GM12891 (cell line): ENCODE data around the gene ACAP1.
"Not testable (repeated sequence)": the region's sequence is repeated elsewhere in the genome, so short reads cannot be mapped to it uniquely, and the experiment has no call there.

ENCODE experiments used
- DNase-seq: peaks from one replicate; pipeline ENCODE4 v3.0.0; 2011; ENCODE audit warnings: low spot score; ENCODE audit not compliant: insufficient read length
- FAIRE-seq: peaks from 2 replicates; lab custom pipeline; 2011; peaks lifted over from hg19 to GRCh38; lab: Jason Lieb, UNC
- PAX5 ChIP-seq: IDR thresholded peaks from 2 replicates; pipeline ENCODE4 v1.6.1; 2011; ENCODE audit warnings: low read length, moderate library complexity, mild to moderate bottlenecking; ENCODE audit not compliant: insufficient read depth, severe bottlenecking
- POLR2A ChIP-seq: IDR thresholded peaks from 2 replicates; pipeline ENCODE4 v1.6.1; 2011; ENCODE audit warnings: low read depth, low read length, control low read depth
- POLR2AphosphoS5 ChIP-seq: IDR thresholded peaks from 2 replicates; pipeline ENCODE4 v1.6.1; 2011; ENCODE audit warnings: low read depth, low read length, control low read depth
- POU2F2 ChIP-seq: IDR thresholded peaks from 2 replicates; pipeline ENCODE4 v1.6.1; 2011; ENCODE audit warnings: low read depth, mild to moderate bottlenecking, control low read depth, low read length, moderate library complexity
- SPI1 ChIP-seq: IDR thresholded peaks from 2 replicates; pipeline ENCODE4 v1.6.1; 2011; ENCODE audit warnings: low read depth, low read length, control low read depth
- TAF1 ChIP-seq: IDR thresholded peaks from 2 replicates; pipeline ENCODE4 v1.6.1; 2011; ENCODE audit warnings: low read depth, low read length, control low read depth

ACAP1 gene

DNA sequence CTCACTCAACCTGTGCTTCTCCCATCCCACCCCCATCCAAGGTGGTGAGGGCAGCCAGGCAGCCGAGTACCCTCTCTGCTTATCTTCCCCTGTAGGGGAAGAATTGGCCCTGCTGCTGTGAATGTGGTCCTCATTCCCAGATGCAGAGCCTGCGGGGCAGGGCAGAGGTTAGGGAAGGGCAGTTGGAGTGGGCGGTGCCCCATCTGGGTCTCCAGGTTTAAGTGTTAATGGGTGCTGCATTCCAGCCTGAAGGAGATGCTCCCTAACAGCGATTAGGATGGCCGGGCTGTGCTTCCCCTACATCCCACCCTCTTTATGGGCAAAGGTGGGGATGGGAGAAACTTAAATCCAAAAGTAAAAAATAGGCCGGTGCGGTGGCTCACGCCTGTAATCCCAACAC, 30.8 kb downstream of the ACAP1 start:
- FAIRE-seq (no peak), DNase-seq (no peak)
- TF ChIP-seq POU2F2 (no peak), PAX5 (no peak), POLR2A (no peak), TAF1 (no peak), POLR2AphosphoS5 (no peak), SPI1 (no peak)

DNA sequence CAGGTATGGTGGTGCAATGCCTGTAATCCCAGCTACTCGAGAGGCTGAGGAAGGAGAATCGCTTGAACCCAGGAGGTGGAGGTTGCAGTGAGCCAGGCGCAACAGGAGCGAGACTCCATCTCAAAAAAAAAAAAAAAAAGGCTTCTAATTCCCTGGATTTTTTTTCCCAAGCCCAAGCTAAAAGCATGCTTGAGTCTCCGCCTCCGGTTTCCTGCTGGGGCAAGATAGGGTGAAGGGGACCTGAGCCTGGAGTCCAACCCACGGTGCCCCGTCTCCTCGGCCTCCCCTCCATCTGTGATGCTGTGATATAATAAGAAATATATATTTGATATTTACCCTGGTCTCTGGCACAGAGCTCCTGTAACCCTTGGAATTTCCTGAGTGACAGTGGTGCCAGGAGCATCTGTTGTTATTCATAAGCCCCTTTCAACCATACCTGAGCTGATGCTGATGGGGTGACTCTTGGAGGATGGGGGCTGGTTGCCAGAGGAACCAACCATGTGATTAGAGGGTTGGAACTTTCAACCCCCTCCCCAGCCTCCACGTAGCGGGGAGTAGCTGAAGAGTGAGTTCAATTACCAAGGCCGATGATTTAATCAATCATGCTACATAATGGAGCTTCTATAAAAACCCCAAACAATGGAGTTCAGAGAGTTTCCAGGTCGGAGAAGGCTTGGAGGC, 31.7 kb downstream of the ACAP1 start:
- TF ChIP-seq POLR2A (no peak), PAX5 (no peak), POLR2AphosphoS5 (no peak), SPI1 (no peak), TAF1 (no peak)
- FAIRE-seq (no peak), DNase-seq (no peak)

DNA sequence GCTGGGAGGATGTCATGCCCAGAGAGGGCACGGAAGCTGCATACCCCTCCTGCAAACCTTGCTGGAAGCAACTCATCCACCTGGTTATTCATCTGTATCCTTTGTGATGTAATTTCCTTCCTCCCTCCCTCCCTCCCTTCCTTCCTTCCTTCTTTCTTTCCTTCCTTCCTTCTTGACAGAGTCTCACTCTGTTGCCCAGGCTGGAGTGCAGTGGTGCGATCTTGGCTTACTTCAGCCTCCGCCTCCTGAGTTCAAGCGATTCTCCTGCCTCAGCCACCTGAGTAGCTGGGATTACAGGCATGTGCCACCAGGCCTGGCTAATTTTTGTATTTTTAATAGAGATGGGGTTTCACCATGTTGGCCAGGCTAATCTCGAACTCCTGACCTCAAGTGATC, 32.3 kb downstream of the ACAP1 start:
- not testable (repeated sequence) for DNase-seq, FAIRE-seq

DNA sequence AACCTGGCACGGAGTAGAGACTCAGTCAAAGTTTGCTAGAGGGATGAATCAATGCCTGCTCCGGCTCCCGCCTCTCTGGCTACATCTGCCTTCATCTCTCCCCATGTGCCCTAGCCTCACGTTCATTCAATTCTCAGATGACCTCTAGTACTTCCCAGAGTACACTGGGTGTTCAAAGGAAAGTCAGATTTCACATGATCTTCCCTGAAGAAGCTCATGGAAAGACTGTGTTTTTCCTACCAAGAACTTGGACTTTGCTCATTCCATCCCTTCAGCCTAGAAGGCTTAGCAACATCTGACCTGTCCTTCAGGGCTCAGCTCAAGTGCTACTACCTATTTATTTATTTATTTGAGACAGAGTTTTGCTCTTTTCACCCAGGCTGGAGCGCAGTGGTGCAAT, 33.5 kb downstream of the ACAP1 start:
- FAIRE-seq (no peak), DNase-seq (no peak)
- TF ChIP-seq POU2F2 (no peak), SPI1 (no peak), POLR2AphosphoS5 (no peak), TAF1 (no peak), POLR2A (no peak), PAX5 (no peak)

DNA sequence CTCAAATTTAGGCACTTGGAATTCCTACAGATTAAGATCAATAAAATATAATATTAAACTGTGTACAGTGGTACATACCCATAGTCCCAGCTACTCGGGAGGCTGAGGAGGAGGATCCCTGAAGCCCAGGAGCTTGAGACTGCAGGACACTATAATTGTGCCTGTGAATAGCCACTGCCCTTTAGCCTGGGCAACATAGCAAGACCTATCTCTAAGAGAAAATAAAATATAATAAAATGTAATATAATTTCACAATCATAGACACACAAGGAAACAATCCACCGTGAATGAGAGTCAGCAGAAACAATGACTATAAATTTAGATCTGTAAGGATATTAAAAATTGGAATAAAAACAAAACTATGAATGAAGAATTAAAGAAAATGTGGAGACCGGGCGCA, 34.5 kb downstream of the ACAP1 start:
- no peak for FAIRE-seq
- no peak for TF ChIP-seq TAF1
- TF ChIP-seq PAX5: no peak
- TF ChIP-seq POU2F2: no peak
- no peak for TF ChIP-seq POLR2AphosphoS5
- TF ChIP-seq SPI1: no peak
- no peak for TF ChIP-seq POLR2A
- DNase-seq: no peak

DNA sequence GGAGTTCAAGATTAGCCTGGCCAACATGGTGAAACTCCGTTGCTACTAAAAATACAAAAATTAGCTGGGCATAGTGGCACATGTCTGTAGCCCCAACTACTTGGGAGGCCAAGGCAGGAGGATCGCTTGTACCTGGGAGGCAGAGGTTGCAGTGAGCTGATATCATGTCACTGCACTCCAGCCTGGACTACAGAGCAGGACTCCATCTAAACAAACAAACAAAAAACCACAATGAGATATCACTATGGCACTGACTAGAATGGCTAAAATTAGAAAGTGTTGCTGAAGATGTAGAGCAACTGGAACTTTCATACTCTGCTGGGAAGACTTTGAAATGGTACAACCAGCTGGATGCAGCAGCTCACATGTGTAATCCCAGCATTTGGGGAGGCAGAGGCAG, 38.0 kb downstream of the ACAP1 start:
- TF ChIP-seq POLR2AphosphoS5 (no peak), TAF1 (no peak), POU2F2 (no peak), SPI1 (no peak), PAX5 (no peak), POLR2A (no peak)
- no peak for FAIRE-seq
- no peak for DNase-seq

DNA sequence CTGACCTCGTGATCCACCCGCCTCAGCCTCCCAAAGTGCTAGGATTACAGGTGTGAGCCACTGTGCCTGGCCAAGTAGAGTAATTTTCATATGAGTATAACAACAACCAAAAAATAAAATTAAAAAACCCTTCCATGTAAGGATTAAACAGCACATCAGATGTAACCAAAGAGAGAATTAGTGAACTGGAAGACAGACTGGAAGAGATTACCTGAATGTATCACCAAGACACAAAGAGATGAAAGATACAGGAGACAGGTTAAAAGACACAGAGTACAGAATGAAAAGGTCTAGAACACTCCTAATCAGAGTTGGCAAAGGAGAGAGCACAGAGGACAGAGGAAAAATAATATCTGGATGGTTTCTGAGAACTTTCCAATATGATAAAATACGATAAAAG, 42.8 kb downstream of the ACAP1 start:
- DNase-seq: no peak
- no peak for TF ChIP-seq POLR2A
- TF ChIP-seq PAX5: no peak
- no peak for TF ChIP-seq POU2F2
- TF ChIP-seq POLR2AphosphoS5: no peak
- TF ChIP-seq SPI1: no peak
- TF ChIP-seq TAF1: no peak
- FAIRE-seq: no peak

DNA sequence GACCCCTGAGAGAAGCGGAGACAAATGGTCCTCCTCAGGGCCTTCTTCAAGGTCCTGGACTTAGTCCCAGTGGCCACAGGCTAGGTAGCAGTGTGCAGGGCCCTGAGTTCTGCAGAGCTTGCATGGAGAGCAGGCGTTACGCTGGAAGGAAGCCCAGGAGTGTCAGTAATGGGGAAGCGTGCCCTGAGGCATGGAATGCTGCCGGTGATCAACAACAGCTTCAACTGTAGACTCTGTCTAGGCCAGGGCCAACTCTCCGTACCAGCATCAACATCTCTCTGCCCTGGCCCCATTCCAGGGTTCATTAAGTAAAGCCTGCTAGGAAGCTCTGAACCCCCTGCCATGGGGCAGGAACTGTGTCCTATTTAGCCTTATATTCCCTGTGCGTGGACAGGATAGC, 44.0 kb downstream of the ACAP1 start:
- DNase-seq: no peak
- no peak for FAIRE-seq
- TF ChIP-seq POLR2AphosphoS5: no peak
- no peak for TF ChIP-seq POU2F2
- no peak for TF ChIP-seq SPI1
- TF ChIP-seq POLR2A: no peak
- no peak for TF ChIP-seq PAX5
- no peak for TF ChIP-seq TAF1

DNA sequence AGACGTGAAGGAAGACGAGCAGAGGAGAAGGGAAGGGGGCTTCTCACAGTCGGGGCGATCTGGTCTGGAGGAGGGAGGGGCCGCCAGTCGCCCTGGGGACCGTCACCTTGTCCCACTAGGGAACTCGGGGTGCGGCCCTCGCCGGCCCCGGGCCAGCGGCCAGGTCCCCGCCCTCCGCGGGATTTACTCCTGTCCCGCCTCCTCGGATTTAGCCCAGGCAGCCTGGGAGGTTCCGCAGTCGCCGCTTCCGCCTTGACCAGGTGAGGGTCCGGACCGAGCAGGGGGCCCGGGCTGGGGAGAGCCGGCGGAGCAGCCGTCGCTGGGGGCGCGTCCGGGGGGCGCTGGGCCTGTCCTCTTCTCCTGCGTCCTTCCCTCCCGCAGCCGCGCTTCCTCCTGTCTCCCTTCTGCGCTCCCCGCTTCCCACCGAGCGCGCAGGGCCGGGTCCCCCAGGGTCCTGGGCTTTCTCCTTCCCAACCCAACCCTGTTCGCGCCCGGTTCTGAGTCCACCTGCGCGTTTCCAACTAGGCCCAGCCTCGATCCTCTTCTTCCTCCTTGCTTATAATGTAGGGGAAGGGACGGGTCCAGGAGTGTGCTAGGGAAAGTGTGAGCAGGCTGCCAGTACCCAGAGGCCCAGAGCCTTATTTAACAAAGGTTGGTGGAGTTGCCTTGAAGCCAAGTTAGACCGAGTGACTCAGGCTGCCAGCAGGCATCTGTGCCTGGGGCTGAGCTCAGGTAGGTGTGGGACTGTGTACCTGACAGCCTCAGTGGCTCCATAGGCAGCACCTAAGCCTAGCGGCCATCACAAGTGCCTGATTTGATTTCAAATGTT, 44.7 kb downstream of the ACAP1 start, which contains the start of gene TNK1:
TSS of gene TNK1 (plus strand) at position 235 of the 829 bp plus-strand sequence. CDS start 1,838 bp downstream, outside the sequence.
- TF ChIP-seq POLR2A (no peak), TAF1 (no peak), POU2F2 (no peak), POLR2AphosphoS5 (no peak), SPI1 (no peak), PAX5 (no peak)
- no peak for DNase-seq
- no peak for FAIRE-seq
